Hepatocyte (in vitro differentiated cells): ENCODE measurements around the gene ATP8B4. TPM values are rescaled to one million over a fixed set of nuclear protein-coding genes. Genes with fewer than 3 reads are reported as not detected.

ENCODE experiments used
- DNase-seq: peaks from one replicate; pipeline ENCODE4 v3.0.0-alpha.2; 2016; ENCODE audit warnings: low spot score
- H2AFZ ChIP-seq: fragments of 200-600 bp; sonication (generic); 2 replicates; pipeline ENCODE4 v1.6.0; 2016; ENCODE audit warnings: antibody characterized with exemption, mild to moderate bottlenecking
- H3K27ac ChIP-seq: fragments of 200-600 bp; sonication (generic); 2 replicates; pipeline ENCODE4 v1.5.1; 2016; ENCODE audit warnings: mild to moderate bottlenecking
- H3K27me3 ChIP-seq: fragments of 200-600 bp; sonication (generic); 2 replicates; pipeline ENCODE4 v1.6.1; 2016
- H3K36me3 ChIP-seq: fragments of 200-600 bp; sonication (generic); replicated peaks from 2 replicates; pipeline ENCODE4 v1.5.1; 2016; ENCODE audit warnings: low read depth; ENCODE audit not compliant: insufficient read depth
- H3K4me1 ChIP-seq: fragments of 200-600 bp; sonication (generic); 2 replicates; pipeline ENCODE4 v1.5.1; 2016; ENCODE audit warnings: mild to moderate bottlenecking, moderate library complexity; ENCODE audit not compliant: insufficient read depth
- H3K4me2 ChIP-seq: fragments of 200-600 bp; sonication (generic); 2 replicates; pipeline ENCODE4 v1.6.0; 2016
- H3K4me3 ChIP-seq: fragments of 200-600 bp; sonication (generic); 2 replicates; pipeline ENCODE4 v1.5.1; 2016; ENCODE audit warnings: mild to moderate bottlenecking
- H3K79me2 ChIP-seq: fragments of 200-600 bp; sonication (generic); 2 replicates; pipeline ENCODE4 v1.6.0; 2017; ENCODE audit warnings: mild to moderate bottlenecking
- H3K9me2 ChIP-seq: fragments of 200-600 bp; sonication (generic); replicated peaks from 2 replicates; pipeline ENCODE4 v1.6.0; 2017; ENCODE audit warnings: mild to moderate bottlenecking; ENCODE audit not compliant: insufficient read depth
- H3K9me3 ChIP-seq: fragments of 200-600 bp; sonication (generic); 2 replicates; pipeline ENCODE4 v1.5.1; 2016; ENCODE audit warnings: low read depth, mild to moderate bottlenecking
- H4K20me1 ChIP-seq: fragments of 200-600 bp; sonication (generic); 2 replicates; pipeline ENCODE4 v1.6.0; 2016; ENCODE audit warnings: mild to moderate bottlenecking; ENCODE audit not compliant: insufficient read depth, poor library complexity, severe bottlenecking
- EZH2 ChIP-seq: fragments of 200-600 bp; sonication (generic); IDR thresholded peaks from 2 replicates; pipeline ENCODE4 v1.6.1; 2016; ENCODE audit warnings: antibody characterized with exemption, mild to moderate bottlenecking, borderline replicate concordance
- EZH2phosphoT487 ChIP-seq: fragments of 200-600 bp; sonication (generic); IDR thresholded peaks from one replicate; pipeline ENCODE4 v1.6.1; 2018; ENCODE audit warnings: antibody characterized with exemption, mild to moderate bottlenecking, low read depth, moderate library complexity; ENCODE audit not compliant: unreplicated experiment, severe bottlenecking
- WGBS: methylation state at CpG from one replicate; pipeline ENCODE4 v1.1.6; 2016; ENCODE audit warnings: low lambda C conversion rate; ENCODE audit errors: missing lambda C conversion rate; 5-methylcytosine and 5-hydroxymethylcytosine counted together
- polyA plus RNA-seq: library from polyadenylated mRNA; unstranded; fragments of >200 nt; fragmentation: Nextera tagmentation; extraction: Ambion mirVana; gene quantifications from 2 replicates; pipeline ENCODE4 v1.2.1, GENCODE V29; 2016
- total RNA-seq: library from RNA; depleted of rRNA; stranded (reverse); fragments of >200 nt; gene quantifications from 2 replicates; pipeline ENCODE4 v1.2.3, GENCODE V29; 2014
- TF ChIP-seq, protein P1 (sequence below): fragments of 200-600 bp; sonication (generic); IDR thresholded peaks from 2 replicates; pipeline ENCODE4 v1.5.1; 2016; ENCODE audit warnings: antibody characterized with exemption, mild to moderate bottlenecking; ENCODE audit not compliant: poor library complexity

ATP8B4 gene
- total and polyA plus RNA-seq, 2 experiments from 2014 or later: 1.3 to 9.5 TPM

DNA sequence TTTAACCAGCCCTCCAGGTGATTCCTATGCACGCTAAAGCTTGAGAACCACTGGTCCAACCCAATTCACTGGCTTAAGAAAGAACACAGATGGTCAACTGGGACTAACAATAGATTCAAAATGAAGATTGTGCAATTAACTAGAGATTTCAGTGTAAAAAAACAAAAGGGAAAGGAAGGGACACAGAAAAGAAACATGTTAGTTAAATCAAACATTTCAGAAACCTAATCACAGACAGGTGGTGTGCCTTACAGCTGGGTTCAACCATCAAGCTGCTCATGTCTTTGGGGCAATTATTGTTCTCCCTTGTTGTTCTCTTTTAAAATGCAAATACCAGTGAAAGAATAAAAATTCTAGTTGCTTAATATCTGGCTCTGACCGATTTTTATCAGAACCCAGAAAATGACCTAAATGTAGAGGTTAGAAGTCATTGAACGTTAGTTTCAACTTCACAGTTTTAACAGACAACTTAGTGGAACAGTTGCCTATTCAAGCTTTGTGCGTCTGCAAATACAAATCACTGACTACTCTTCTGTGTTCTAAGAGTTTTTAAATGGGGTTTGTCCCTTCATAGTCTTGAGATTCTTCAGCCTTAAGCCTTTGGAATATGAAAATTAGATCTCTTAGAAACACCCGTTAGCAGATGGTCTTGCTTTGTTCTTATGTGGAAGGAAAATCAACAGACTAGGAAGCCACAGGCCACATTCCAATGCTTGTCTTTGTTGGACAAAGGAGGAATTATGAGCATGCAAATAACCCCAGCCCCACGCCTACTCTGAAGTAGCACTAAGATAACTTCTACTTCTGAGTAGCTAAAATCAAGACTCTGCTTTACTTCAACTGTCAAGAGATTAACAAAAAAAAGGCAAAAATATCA lies 223.4 kb downstream of the ATP8B4 start:
- Histone ChIP-seq H3K79me2 (no peaks in the 10 kb centered on the region), H4K20me1 (no peaks in the 10 kb centered on the region), H2AFZ (no peak overlapping the region), H3K36me3 (no peaks in the 10 kb centered on the region), H3K27me3 (no peaks in the 10 kb centered on the region), H3K4me1 (peaks cover 15% of the 10 kb centered on the region), H3K9me3 (no peaks in the 10 kb centered on the region), H3K4me2 (no peak overlapping the region), H3K9me2 (no peaks in the 10 kb centered on the region), H3K27ac (no peak overlapping the region), H3K4me3 (no peak overlapping the region)
- TF ChIP-seq EZH2phosphoT487 (no peak), EZH2 (no peak)
- TF ChIP-seq, protein P1, sequence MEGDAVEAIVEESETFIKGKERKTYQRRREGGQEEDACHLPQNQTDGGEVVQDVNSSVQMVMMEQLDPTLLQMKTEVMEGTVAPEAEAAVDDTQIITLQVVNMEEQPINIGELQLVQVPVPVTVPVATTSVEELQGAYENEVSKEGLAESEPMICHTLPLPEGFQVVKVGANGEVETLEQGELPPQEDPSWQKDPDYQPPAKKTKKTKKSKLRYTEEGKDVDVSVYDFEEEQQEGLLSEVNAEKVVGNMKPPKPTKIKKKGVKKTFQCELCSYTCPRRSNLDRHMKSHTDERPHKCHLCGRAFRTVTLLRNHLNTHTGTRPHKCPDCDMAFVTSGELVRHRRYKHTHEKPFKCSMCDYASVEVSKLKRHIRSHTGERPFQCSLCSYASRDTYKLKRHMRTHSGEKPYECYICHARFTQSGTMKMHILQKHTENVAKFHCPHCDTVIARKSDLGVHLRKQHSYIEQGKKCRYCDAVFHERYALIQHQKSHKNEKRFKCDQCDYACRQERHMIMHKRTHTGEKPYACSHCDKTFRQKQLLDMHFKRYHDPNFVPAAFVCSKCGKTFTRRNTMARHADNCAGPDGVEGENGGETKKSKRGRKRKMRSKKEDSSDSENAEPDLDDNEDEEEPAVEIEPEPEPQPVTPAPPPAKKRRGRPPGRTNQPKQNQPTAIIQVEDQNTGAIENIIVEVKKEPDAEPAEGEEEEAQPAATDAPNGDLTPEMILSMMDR: no peak
- DNase-seq: no peak
- 59% methylated on average over 6 of the region's 6 CpGs for WGBS

DNA sequence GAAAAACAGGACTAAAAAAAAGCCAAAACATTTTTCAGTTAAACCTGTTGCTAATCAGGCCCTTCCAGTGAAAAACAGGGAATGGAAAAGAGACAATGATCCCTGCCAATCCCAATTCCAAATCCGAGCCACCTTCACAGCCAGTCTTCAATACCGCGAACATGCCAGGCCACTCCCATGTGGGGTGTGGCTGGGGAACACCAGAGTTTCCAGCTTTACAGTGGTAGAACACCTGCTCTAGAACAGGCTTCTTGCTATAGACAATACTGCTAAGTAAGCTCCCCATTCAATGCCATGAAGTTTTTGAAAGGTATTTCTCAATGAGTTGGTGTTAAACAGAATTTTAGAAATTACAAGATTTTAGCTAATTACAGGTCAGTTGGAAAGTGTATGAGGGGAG lies 228.3 kb downstream of the ATP8B4 start:
- Histone ChIP-seq H3K36me3 (no peaks in the 10 kb centered on the region), H3K27ac (no peak overlapping the region), H3K9me2 (no peaks in the 10 kb centered on the region), H3K4me1 (peaks cover 12% of the 10 kb centered on the region), H2AFZ (no peak overlapping the region), H4K20me1 (no peaks in the 10 kb centered on the region), H3K4me3 (no peak overlapping the region), H3K79me2 (no peaks in the 10 kb centered on the region), H3K27me3 (no peaks in the 10 kb centered on the region), H3K9me3 (no peaks in the 10 kb centered on the region), H3K4me2 (no peak overlapping the region)
- TF ChIP-seq EZH2phosphoT487: no peak
- TF ChIP-seq EZH2: no peak
- TF ChIP-seq, protein P1: no peak
- DNase-seq: no peak
- WGBS: 95% methylated on average over 3 of the region's 3 CpGs

DNA sequence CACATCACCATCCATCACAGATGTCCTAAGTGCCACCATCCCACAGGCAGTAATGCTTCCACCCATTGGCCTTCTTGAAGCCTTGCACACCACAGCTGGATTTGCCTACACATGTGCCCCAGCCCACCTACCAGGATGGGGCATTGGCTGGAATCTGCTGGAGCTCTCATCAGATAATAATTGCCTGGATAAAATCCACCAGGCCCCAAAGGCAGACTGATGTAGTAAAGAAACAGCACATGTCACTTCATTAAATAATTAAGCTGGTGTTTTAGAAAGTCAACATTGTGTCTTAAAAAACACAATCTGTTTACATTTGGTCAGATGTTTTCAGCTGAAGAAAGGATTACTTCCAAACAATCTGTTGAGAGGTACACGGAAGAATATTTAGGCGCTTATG lies 229.5 kb downstream of the ATP8B4 start:
- no peak for DNase-seq
- H3K27me3 ChIP-seq: no peaks in the 10 kb centered on the region
- no peak overlapping the region for H3K4me2 ChIP-seq
- 78% methylated on average over 2 of the region's 2 CpGs for WGBS
- no peaks in the 10 kb centered on the region for H3K9me2 ChIP-seq
- no peak overlapping the region for H3K27ac ChIP-seq
- H3K9me3 ChIP-seq: no peaks in the 10 kb centered on the region
- H3K79me2 ChIP-seq: no peaks in the 10 kb centered on the region
- TF ChIP-seq, protein P1: no peak
- TF ChIP-seq EZH2 (no peak), EZH2phosphoT487 (no peak)
- no peak overlapping the region for H2AFZ ChIP-seq
- H3K4me1 ChIP-seq: peaks cover 8% of the 10 kb centered on the region
- H3K4me3 ChIP-seq: no peak overlapping the region
- H4K20me1 ChIP-seq: no peaks in the 10 kb centered on the region
- H3K36me3 ChIP-seq: no peaks in the 10 kb centered on the region
